Measurements from ENCODE around the gene INTU. TPM values are rescaled to one million over a fixed set of nuclear protein-coding genes. Genes with fewer than 3 reads are reported as not detected.

Gene INTU
- polyA plus RNA-seq, 5 donors = 22.8 to 42.3 (median 35.5) TPM

DNA sequence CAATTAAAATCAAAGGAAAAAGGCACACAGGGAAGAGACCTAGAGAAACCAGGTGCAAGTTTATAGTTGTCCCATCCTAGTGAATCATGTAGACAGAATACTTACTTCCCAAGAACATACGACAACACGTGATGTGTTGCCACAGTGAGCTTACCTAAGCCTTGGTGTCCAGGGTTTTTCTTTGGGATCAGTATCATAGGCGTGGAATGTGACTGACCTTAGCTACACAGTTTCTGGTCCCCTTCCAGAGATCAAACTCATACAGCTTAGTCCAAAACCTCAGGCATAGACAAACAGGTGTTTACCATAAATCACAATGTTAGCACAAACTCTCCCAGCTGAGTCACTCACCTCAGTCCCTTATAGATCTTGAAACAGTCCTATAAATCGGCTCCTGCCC, 115.1 kb downstream of the INTU start:
- DNase-seq = no peak

DNA sequence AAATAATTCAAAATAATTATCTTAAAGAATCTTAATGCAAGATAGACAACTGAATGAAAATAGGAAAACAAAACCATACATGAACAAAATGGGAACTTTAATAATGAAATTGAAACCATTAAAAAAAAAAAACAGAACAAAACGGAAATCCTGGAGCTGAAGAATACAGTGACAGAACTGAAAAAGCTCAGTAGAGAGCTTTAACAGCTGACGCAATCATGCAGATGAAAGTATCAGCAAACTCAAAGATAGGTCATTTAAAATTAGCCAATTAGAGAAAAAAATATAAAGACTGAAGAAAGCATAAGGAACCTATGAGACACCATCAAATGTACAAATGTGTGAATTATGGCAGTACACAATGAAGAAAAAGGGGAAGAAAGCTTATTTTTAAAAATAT, 116.2 kb downstream of the INTU start:
- DNase-seq = no peak

DNA sequence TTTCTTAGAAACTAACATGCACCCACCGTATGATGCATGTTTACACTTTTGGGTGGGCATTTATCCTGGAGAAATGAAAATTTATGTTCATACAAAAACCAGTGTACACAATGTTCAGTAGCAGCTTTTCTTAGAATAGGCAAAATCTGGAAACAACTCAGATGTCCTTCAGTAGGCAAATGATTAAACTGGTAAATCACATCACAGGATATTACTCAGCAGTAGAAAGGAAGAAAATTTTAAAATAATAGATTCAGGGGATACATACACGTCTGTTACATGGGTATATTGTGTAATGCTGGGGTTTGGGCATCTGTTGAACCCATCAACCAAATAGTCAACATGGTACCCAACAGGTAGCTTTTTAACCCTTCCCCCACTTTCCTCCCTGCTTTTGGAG, 124.1 kb downstream of the INTU start:
- DNase-seq = no peak

DNA sequence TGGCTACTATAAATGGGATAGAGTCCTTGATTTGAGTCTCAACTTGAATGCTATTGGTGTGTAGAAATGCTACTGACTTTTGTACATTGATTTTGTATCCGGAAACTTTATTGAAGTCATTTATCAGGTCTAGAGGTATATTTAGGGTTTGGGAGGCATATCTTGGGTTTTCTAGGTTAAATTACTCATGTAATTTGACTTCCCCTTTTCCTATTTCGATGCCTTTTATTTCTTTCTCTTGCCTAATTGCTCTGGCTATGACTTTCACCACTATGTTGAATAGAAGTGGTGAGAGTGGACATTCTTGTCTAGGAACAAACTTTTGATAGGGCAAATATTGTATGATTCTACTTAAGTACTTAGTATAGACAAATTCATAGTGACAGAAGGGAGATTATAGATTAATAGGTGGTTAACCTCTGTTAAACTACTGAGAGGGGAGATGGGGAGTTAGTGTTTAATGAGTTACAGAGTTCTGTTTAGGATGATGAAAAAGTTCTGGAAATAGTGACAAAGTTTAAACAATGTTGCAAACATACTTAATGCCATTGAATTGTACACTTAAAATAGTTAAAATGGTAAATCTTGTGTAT, 126.6 kb downstream of the INTU start:
- no peak for DNase-seq

DNA sequence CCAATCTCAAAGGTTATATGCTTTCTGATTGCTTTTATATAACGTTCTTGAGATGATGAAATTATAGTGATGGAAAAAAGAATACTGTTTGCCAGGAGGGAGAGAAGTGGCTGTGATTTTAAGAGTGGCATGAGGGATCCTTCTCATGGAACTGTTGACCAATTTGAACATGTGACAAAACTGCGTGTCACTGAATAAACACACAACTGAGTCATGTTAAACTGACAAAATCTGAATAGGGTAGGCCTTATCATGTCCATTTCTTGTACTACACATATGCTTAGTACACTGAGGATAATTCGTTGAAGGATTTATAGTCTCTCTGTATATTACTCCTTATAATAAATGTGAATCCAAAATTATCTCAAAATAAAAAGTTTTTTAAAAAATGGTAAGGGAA, 127.1 kb downstream of the INTU start:
- DNase-seq = no peak

DNA sequence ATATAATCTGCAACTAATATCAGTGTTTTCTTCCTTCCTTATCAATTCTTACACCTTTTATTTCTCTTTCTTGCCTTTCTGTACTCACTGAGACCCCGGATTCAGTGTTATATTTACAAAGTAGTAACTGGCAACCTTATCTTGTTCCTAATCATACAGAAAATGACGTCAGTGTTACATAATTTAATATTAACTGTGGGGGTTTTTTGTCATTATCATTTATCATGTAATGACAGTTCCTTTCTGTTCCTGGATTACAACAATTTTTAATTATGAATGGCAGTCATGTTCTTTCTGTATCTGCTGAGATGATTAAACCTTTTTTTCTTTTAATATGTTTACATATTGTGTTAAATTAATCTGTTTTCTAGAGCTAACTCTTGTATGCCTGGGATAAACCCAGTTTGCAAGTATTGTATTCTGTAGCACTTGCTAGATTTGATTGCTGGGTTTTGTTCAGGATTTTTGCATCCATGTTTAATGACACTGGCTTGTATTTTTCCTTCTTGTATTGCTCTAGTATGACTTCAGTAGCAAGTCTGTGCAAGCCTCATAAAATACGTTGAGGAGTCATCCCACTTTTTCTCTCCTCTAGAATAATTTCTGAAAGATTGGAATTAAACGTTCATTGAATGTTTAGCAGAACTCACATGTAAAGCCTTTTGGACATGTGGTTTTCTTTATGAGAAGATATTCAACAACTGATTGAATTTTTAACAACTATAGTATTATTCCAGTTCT, 138.9 kb downstream of the INTU start:
- DNase-seq = no peak

GRCh38 chr4:127772769-127773671, 140.3 kb downstream of the INTU start:
- DNase-seq = no peak

DNA sequence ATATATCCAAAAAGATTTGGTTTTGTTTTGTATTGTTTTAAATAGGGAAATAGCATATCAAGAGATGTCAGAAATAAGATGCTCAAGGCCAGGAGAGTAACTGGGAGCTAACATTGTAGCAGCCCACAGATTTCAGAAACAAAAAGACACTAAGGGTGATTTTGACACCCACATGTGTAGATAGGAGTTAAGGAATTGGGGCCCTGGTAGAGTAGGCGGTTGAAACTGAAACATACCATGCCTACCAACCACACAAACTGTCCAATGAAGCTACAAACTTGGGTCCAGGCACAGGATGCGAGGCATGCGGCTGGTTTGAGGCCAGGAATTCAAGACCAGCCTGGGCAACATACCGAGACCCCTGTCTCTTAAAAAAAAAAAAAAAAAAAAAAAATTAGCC, 143.1 kb downstream of the INTU start:
- no peak for DNase-seq

Other genes with a start within 250 kb of the INTU start
- not detected for gene SLC25A31, start 97.4 kb downstream of the INTU start, polyA plus RNA-seq (ENCODE audit: insufficient read depth in 1 of 5, insufficient read length in 5 of 5, low replicate concordance in 1 of 5)
- 100 to 1,000 TPM in 1 of 5 donors, 1 to 10 TPM in 4; 5.9 to 244 (median 6.2) TPM for gene HSPA4L, start 149.4 kb downstream of the INTU start, polyA plus RNA-seq (ENCODE audit: insufficient read depth in 1 of 5, insufficient read length in 5 of 5, low replicate concordance in 1 of 5)
- 10 to 100 TPM; 14.7 to 43.2 (median 24.0) TPM for gene PLK4, start 247.9 kb downstream of the INTU start, polyA plus RNA-seq (ENCODE audit: insufficient read depth in 1 of 5, insufficient read length in 5 of 5, low replicate concordance in 1 of 5)

Data from right lung (tissue), 5 donors.